DLD1 (cell line): ENCODE measurements around the gene NEDD8.

Source experiments
- in situ Hi-C: cut with HindIII; loops from 2 replicates; pipeline ENCODE4 v1.10.0; 2017; ENCODE audit warnings: low sequenced_read_pairs

Gene NEDD8

DNA sequence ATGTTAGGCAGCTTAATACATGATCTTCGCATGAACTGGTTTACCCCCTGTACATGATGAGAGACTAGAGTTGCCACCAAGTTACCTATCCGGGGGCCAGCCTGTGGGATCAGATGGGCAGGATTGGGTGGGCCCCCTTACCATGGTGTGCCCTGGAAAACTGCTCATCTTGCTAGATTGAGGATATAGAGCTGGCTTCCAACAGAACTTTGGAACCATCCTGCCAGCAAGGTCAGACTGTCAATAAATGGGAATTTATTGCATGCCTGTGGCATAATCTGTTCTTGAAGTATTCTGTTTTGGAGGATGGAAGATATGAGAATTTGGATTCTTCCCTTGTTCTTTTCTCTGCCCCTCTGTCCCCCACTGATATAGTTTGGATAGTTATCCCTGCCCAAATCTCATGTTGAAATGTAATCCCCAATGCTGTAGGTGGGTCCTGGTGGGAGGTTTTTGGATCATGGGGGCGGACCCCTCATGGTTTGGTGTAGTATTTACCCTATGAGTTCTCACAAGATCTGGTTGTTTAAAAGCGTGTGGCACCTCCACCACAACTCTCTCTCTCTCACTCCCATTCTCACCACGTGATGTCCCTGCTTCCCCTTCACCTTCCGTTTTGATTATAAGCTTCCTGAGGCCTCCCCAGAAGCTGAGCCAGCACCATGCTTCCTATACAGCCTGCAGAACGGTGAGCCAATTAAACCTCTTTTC is 33.2 kb downstream of the NEDD8 start:
- in situ Hi-C loops = no loop called here

GRCh38 chr14:24197056-24197450 is 35.1 kb downstream of the NEDD8 start:
- in situ Hi-C loops = no loop called here

DNA sequence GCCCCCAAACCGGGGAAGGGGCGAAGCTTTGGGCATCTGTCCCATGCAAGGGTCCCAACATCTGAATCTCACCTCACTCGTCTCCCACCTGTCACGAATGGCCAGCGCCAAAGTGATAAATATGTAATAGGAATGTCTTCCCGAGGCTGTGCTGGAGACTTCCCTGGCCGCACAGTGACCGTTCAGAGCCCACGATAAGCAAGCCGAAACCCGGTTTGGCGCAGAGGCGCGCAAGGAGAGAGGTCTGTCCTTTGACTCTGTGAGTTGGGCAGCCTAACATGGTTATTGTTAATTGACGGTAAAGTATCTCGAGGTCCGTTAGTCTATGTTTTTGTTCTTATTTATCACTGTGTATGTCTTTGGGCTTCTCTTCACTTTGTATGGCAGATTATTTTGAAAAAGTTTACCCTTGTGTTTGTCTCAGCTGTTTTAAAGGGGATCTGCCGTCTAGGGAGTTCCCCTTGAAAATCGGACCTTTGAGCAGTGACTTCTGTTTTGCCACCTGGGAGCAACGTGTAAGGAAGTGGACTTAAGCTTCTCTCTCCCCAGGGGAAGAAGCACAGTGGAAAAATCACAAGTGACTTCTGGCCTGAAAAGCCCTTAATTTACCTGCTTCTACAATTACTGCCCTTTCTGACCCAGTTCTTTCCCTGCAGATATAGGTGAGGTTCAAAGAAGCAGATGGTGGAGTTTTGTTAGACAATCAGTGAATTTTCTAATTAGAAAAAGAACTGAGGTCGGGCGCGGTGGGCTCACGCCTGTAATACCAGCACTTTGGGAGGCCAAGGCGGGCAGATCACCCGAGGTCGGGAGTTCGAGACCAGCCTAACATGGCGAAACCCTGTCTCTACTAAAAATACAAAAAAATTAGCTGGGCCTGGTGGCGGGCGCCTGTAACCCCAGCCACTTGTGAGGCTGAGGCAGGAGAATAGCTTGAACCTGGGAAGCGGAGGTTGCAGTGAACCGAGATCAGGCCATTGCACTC is 35.8 kb downstream of the NEDD8 start:
- in situ Hi-C loops = no loop called here

- in situ Hi-C loops = no loop called here
These were observed 36.7 kb downstream of the NEDD8 start, which contains the start of gene TM9SF1 for GRCh38 chr14:24195186-24196070. Gene TM9SF1 (minus strand): TSS chr14:24195441. CDS start chr14:24195019, 422 bp downstream.

- in situ Hi-C loops = no loop called here
These were observed 37.3 kb downstream of the NEDD8 start for GRCh38 chr14:24194873-24195185.

GRCh38 chr14:24194186-24194872 is 37.8 kb downstream of the NEDD8 start:
- in situ Hi-C loops = no loop called here

- in situ Hi-C loops = no loop called here
These were observed 39.2 kb downstream of the NEDD8 start for GRCh38 chr14:24192933-24193332.

- in situ Hi-C loops = no loop called here
These were observed 41.8 kb downstream of the NEDD8 start for GRCh38 chr14:24190416-24190815.

DNA sequence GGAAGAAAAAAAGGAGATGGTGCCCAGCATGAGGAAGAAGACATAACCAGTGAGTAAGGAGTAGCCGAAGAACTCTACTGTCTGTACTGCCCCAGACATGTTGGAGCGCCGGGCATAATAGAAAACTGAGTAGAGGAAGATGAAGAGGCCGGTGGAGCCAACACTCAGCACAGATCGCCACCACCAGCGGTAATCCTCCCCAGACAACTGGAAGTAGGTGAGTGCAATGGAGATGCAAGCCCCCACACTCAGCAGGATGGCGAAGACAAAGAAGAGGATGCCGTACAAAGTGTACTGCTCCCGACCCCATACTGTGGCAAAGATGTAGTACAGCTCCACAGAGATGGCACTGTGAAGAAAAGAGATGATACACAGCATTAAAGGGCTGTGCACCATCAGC is 42.7 kb downstream of the NEDD8 start:
- in situ Hi-C loops = no loop called here

DNA sequence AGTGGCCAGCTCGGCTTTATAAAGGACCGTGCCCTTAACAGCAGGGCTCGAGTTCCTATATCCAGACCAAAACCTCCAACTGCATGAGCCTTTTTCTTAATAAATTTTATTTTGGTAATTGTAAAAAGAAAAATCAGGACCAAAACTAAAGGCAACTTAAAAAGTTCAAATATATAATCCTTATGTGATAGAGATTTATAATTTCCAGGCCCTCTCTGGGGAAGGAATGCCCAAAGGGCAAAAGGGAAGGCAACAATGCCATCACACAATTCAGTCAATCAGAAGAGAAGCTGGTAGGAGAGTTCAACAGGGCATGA is 43.1 kb downstream of the NEDD8 start:
- in situ Hi-C loops = no loop called here

DNA sequence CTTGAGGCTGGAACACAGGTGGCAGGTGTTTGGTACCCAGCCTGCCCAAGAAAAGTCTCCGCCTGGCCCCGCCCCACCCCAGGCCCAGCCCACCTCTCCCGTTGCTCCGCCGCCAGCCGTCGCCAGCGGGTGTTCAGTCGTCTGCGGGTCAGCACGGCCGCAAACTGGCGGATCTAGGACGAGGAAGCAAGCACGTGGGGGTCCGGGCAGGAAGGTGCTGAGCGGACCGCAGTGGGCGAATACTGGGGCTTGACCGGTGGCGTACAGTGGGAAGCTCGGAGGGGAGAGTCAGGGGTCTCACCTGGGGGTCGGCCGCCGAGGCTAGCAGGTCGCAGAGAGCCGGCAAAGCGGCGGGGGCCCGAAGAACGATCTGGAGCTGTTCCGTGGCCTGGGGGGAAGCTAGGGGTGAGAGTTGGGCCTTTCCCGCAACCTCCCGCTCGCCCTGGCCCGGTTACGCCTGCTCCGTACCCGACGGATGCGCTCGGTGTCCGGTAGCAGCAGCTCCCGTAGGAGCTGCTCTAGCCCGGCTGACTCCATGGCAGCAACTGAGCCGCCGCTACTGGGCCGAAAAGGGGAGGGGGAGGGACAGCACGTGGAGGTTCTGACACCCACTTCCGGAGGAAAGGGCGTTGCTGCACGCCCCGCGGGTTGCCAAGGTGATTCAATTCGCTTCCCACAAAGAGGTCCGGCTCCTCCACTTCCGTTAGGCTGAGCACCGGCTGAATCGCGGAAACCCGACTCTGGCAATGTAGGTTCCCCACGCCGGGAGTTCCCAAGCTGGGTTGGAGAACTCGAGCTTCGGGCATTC is 43.7 kb downstream of the NEDD8 start, which contains the start of gene IPO4:
Gene IPO4, minus strand, starts transcription at position 566 of the 808 bp plus-strand sequence. Its CDS starts 29 bp downstream, at position 537.
- in situ Hi-C loops = no loop called here

- in situ Hi-C loops = no loop called here
These were observed 44.6 kb downstream of the NEDD8 start for GRCh38 chr14:24187539-24187915.

DNA sequence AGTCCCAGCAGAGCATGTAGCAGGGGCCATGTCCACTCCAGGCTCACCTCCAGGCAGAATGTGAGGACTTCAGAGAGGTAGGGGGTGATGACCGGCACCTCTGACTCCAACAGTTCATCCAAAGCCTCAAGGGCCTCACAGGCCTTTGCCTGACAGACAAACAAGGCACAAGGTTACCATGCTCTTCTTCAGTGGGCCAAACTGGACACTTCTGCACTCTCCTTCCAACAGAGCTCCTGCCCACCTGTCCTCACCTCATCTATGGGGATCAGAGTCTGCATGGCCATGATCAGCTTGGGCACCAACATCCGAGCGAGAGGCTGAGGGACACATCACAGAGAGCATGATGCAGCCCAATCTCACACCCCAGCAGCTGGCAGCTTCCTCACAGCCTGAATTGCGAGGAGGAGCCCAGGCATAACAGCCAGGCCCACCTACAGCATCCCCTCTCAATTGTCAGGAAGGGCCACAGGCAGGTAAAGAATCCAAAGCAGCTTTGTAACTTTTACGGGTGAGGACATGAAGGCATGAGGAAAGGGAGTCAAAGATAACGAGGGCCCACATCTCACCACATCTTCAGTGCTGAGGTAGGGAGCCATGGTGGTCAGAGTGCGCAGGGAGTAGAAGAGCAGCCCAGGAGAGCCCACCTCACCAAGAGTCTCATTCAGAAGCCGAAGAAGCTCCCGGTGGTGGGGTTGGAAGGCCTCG is 45.2 kb downstream of the NEDD8 start:
- in situ Hi-C loops = no loop called here

- in situ Hi-C loops = no loop called here
These were observed 46.4 kb downstream of the NEDD8 start for GRCh38 chr14:24185741-24186140.

DNA sequence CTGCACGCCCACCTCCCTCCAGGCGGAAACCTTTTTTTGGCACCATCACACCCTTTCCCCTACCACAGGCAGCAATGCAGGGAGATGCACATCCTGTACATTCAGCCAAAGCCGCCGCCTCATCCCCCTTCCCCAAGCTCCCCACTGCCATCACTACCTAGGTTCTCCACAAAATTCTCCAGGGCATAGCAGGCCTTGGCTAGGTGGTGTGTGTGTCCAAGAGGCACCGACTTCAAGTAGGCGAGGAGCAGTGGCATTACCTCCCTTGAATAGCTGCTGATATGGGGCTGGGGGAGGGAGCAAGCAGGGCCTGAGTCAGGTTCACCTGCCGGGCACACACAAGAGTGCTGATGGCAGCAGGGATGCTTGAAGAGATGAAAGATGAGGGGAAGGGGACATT is 47.1 kb downstream of the NEDD8 start:
- in situ Hi-C loops = no loop called here

DNA sequence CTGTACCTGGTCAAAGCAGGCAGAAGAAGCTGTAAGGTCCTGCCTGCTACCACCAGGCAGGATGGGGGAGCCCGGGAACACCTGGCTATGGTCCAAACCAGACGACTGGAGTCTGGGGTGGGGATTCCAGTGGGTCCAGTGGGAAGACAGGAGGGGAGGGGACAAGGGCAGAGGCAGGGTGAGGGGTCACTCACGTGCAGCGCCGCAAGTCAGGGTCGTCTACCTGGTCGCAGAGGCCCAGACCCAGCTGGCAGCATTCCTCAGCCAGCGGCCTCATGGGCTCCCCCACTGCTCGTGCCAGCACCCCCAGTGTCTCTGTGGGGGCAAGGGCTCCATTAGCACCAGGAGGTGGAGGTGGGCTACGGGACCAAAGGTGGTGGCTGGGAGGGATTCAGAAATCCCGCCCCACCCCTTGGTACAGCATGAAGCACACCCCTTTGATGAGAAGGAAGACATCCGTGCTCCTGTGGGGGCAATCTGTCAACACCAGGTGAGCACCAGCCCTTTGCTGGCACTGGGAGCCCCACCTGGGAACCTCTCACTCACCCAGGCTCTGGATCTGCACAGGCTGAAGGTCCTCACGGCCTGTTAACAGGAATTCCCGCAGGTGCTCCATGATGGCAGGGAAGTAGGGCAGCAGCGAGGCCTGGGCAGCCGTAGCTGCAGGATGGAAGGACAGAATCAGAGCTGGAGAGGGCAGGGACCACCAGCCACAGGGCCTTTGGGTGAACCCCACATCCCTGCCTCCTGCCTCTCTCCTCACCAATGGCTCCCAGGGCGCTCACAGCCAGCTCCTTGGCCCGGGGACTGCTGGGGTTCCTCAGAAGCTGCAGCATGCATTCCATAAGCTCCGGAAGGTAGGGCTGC is 47.8 kb downstream of the NEDD8 start:
- in situ Hi-C loops = no loop called here

- in situ Hi-C loops = no loop called here
These were observed 49.1 kb downstream of the NEDD8 start for GRCh38 chr14:24183014-24183481.
